HepG2 (cell line): ENCODE measurements around the gene SRRM3. TPM values are rescaled to one million over a fixed set of nuclear protein-coding genes. Genes with fewer than 3 reads are reported as not detected.

ENCODE experiments used
- BCLAF1 ChIP-seq: fragments of 450-650 bp; IDR thresholded peaks from 2 replicates; pipeline ENCODE4 v1.6.1; 2017; ENCODE audit warnings: mild to moderate bottlenecking
- ETS1 ChIP-seq: sonication (generic); formaldehyde crosslinking; IDR thresholded peaks from 2 replicates; pipeline ENCODE4 v1.4.0; 2020; ENCODE audit warnings: missing genetic modification reagents
- FOXK1 ChIP-seq: sonication (generic); formaldehyde crosslinking; IDR thresholded peaks from 2 replicates; pipeline ENCODE4 v1.4.0; 2020; ENCODE audit warnings: low read depth, missing genetic modification reagents, borderline replicate concordance
- KLF13 ChIP-seq: sonication (generic); formaldehyde crosslinking; IDR thresholded peaks from 2 replicates; pipeline ENCODE4 v1.4.0; 2020; ENCODE audit warnings: mild to moderate bottlenecking, missing genetic modification reagents
- NR1H2 ChIP-seq: sonication (generic); formaldehyde crosslinking; IDR thresholded peaks from 2 replicates; pipeline ENCODE4 v1.8.1; 2022; ENCODE audit warnings: low read depth, missing genetic modification reagents, borderline replicate concordance
- PHF21A ChIP-seq: sonication (generic); formaldehyde crosslinking; IDR thresholded peaks from 2 replicates; pipeline ENCODE4 v1.5.0; 2020; ENCODE audit warnings: mild to moderate bottlenecking, missing genetic modification reagents
- RAD21 ChIP-seq: fragments of 450-650 bp; formaldehyde crosslinking; IDR thresholded peaks from 2 replicates; pipeline ENCODE4 v1.5.0; 2020; ENCODE audit warnings: mild to moderate bottlenecking
- RARG ChIP-seq: sonication (generic); formaldehyde crosslinking; IDR thresholded peaks from 2 replicates; pipeline ENCODE4 v1.4.0; 2020; ENCODE audit warnings: low read depth, mild to moderate bottlenecking, missing genetic modification reagents
- TEAD3 ChIP-seq: optimal IDR thresholded peaks from 2 replicates; pipeline ENCODE3; 2016; ENCODE audit warnings: borderline replicate concordance
- ZBTB49 ChIP-seq: sonication (generic); formaldehyde crosslinking; IDR thresholded peaks from 2 replicates; pipeline ENCODE4 v1.4.0; 2020; ENCODE audit warnings: missing genetic modification reagents, borderline replicate concordance
- ZHX2 ChIP-seq, 2 experiments: sonication (generic) in 1 of 2; formaldehyde crosslinking in 1 of 2; IDR thresholded peaks; 2 replicates each; pipeline versions ENCODE4 v1.6.1 to v1.9.0; 2014 to 2022; ENCODE audit warnings: antibody characterized with exemption in 1 of 2, borderline replicate concordance in 1 of 2, inconsistent platforms in 1 of 2, low read depth in 1 of 2, missing genetic modification reagents in 1 of 2
- ZKSCAN1 ChIP-seq: fragments of 150-350 bp; IDR thresholded peaks from 2 replicates; pipeline ENCODE4 v1.6.1; 2014; ENCODE audit warnings: low read length
- ZNF180 ChIP-seq: sonication (generic); formaldehyde crosslinking; IDR thresholded peaks from 2 replicates; pipeline ENCODE4 v1.4.0; 2020; ENCODE audit warnings: low read depth, missing genetic modification reagents, borderline replicate concordance
- ZNF484 ChIP-seq: sonication (generic); formaldehyde crosslinking; IDR thresholded peaks from 2 replicates; pipeline ENCODE4 v1.5.1; 2020; ENCODE audit warnings: mild to moderate bottlenecking, low read depth, missing genetic modification reagents, borderline replicate concordance
- ZNF589 ChIP-seq: sonication (generic); formaldehyde crosslinking; conservative IDR thresholded peaks from 2 replicates; pipeline ENCODE4 v1.8.0; 2022; ENCODE audit warnings: mild to moderate bottlenecking, moderate library complexity, missing genetic modification reagents
- ZNF652 ChIP-seq: IDR thresholded peaks from 2 replicates; pipeline ENCODE4 v1.6.1; 2016; ENCODE audit warnings: low read depth, borderline replicate concordance
- ZNF761 ChIP-seq: sonication (generic); formaldehyde crosslinking; conservative IDR thresholded peaks from 2 replicates; pipeline ENCODE4 v1.4.0; 2020; ENCODE audit warnings: mild to moderate bottlenecking, missing genetic modification reagents
- polyA plus RNA-seq, 8 experiments: library from polyadenylated mRNA; depleted of rRNA in 3 of 8; stranded (reverse) in 7 of 8; unstranded in 1 of 8; fragments of >200 nt; fragmentation: Illumina TruSeq in 4 of 8; extraction: Trizol in 4 of 8; gene quantifications; 2 replicates each; pipeline versions ENCODE4 v1.2.1 to v1.2.3, GENCODE V29; 2011 to 2016; ENCODE audit warnings: low read depth in 4 of 8, missing spikeins in 1 of 8, mixed read lengths in 1 of 8; ENCODE audit not compliant: insufficient read depth in 1 of 8
- total RNA-seq, 5 experiments: library from RNA; depleted of rRNA; stranded (reverse); fragments of >200 nt; fragmentation: Illumina TruSeq; extraction: Trizol; gene quantifications; 2 replicates each; pipeline ENCODE4 v1.2.3, GENCODE V29; 2016; ENCODE audit warnings: low read depth in 1 of 5

The SRRM3 gene
- total and polyA plus RNA-seq, 2 of the 13 experiments (the other 11 are each of a cell fraction or from before 2014, with no cell fraction given), result 0.13 to 0.54 TPM

- TF ChIP-seq BCLAF1, result no peak
- TF ChIP-seq ZNF484 (CRISPR knock-in tag), result no peak
- TF ChIP-seq ZNF180 (CRISPR knock-in tag), result no peak
- no peak for TF ChIP-seq ZNF761 (CRISPR knock-in tag)
- no peak for TF ChIP-seq ZNF652 (CRISPR knock-in tag)
- TF ChIP-seq TEAD3 (CRISPR knock-in tag), result peak; percentile 40
- TF ChIP-seq KLF13 (CRISPR knock-in tag), result no peak
- no peak for TF ChIP-seq ZKSCAN1
- TF ChIP-seq ETS1 (CRISPR knock-in tag), result no peak
- peak; percentile 92 for TF ChIP-seq RAD21 (CRISPR knock-in tag)
- no peak for TF ChIP-seq ZBTB49
- TF ChIP-seq FOXK1 (CRISPR knock-in tag), result no peak
- no peak for TF ChIP-seq PHF21A
- no peak for TF ChIP-seq ZNF589 (CRISPR knock-in tag)
- no peak for TF ChIP-seq RARG
- no peak for TF ChIP-seq ZHX2 (IDR thresholded peaks at IDR 0.05; ENCODE audit: low read depth)
- no peak for TF ChIP-seq ZHX2 (CRISPR knock-in tag; IDR thresholded peaks at IDR 0.05; ENCODE audit: borderline replicate concordance)
- no peak for TF ChIP-seq NR1H2
These were observed 61.1 kb downstream of the SRRM3 start (continued) for GRCh38 chr7:76262683-76263402.
